ENCODE measurements around the gene RPS15. TPM values are rescaled to one million over a fixed set of nuclear protein-coding genes. Genes with fewer than 3 reads are reported as not detected.

The RPS15 gene
- total RNA-seq, 1 experiment from 2014 or later: 1,862 TPM

DNA sequence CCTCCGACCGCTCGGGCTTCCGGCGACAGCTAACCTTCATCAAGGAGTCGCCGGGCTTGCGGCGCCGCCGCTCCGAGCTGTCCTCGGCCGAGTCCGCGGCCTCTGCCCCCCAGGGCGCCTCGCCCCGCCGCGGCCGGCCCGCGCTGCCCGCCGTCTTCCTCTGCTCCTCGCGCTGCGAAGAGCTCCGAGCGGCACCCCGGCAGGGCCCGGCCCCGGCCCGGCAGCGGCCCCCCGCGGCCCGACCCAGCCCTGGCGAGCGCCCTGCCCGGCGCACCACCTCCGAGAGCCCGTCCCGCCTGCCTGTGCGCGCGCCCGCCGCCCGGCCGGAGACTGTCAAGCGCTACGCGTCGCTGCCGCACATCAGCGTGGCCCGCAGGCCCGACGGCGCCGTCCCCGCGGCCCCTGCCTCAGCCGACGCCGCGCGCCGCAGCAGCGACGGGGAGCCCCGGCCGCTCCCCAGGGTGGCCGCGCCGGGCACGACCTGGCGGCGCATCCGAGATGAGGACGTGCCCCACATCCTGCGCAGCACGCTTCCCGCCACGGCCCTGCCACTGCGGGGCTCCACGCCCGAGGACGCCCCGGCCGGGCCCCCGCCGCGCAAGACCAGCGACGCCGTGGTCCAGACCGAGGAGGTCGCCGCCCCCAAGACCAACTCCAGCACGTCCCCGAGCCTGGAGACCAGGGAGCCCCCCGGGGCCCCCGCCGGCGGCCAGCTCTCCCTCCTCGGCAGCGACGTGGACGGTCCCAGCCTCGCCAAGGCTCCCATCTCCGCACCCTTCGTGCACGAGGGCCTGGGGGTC, 31.3 kb downstream of the RPS15 start:
- Histone ChIP-seq H4K20me1 (ENCODE audit: insufficient read depth) (no peaks in the 10 kb centered on the region), H3K9me2 (ENCODE audit: insufficient read depth) (no peaks in the 10 kb centered on the region), H3K27me3 (ENCODE audit: insufficient read depth, low read length) (no peaks in the 10 kb centered on the region), H3K79me2 (ENCODE audit: insufficient read depth, low read length) (peaks cover 11% of the 10 kb centered on the region; the same call in 1 of the 2 replicates), H3K9me3 (ENCODE audit: control insufficient read depth in 1 of 2, insufficient read depth in 1 of 2, low read depth in 1 of 2, low read length in 2 of 2) (no peaks in the 10 kb centered on the region), H2AFZ (ENCODE audit: low read depth, low read length, poor library complexity, severe bottlenecking) (no peak overlapping the region), H3K27ac (ENCODE audit: low read depth, low read length) (peak overlapping the region; percentile 91), H3K4me3 (replicated peaks in 1 of 2; ENCODE audit: low read depth in 1 of 2, low read length in 2 of 2) (peak overlapping the region; percentile 57 to 66), H3K36me3 (ENCODE audit: control insufficient read depth in 1 of 2, insufficient read depth in 2 of 2, low read length in 2 of 2) (no peaks in the 10 kb centered on the region; a peak in 1 of 4 replicates), H3K9ac (ENCODE audit: low read length) (peak overlapping the region; percentile 69), H3K4me1 (ENCODE audit: control insufficient read depth in 1 of 2, insufficient read depth in 2 of 2, low read length in 2 of 2) (peaks cover 19 to 39% of the 10 kb centered on the region in 2 experiments), H3K4me2 (ENCODE audit: low read length) (peak overlapping the region; percentile 96)
- TF ChIP-seq EZH2phosphoT487 (IDR thresholded peaks at IDR 0.05; ENCODE audit: borderline replicate concordance): no peak
- TF ChIP-seq ELF1 (IDR thresholded peaks at IDR 0.05; ENCODE audit: borderline replicate concordance, low read depth): no peak
- TF ChIP-seq, protein P1, sequence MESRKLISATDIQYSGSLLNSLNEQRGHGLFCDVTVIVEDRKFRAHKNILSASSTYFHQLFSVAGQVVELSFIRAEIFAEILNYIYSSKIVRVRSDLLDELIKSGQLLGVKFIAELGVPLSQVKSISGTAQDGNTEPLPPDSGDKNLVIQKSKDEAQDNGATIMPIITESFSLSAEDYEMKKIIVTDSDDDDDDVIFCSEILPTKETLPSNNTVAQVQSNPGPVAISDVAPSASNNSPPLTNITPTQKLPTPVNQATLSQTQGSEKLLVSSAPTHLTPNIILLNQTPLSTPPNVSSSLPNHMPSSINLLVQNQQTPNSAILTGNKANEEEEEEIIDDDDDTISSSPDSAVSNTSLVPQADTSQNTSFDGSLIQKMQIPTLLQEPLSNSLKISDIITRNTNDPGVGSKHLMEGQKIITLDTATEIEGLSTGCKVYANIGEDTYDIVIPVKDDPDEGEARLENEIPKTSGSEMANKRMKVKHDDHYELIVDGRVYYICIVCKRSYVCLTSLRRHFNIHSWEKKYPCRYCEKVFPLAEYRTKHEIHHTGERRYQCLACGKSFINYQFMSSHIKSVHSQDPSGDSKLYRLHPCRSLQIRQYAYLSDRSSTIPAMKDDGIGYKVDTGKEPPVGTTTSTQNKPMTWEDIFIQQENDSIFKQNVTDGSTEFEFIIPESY (IDR thresholded peaks at IDR 0.05; ENCODE audit: extremely low read depth, insufficient replicate concordance, low read length): no peak
- TF ChIP-seq, protein P2, sequence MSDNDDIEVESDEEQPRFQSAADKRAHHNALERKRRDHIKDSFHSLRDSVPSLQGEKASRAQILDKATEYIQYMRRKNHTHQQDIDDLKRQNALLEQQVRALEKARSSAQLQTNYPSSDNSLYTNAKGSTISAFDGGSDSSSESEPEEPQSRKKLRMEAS (IDR thresholded peaks at IDR 0.05): peak; percentile 31; the same call in 1 of the 2 replicates
- no peak for TF ChIP-seq YY1 (IDR thresholded peaks at IDR 0.05; ENCODE audit: extremely low read depth, insufficient replicate concordance, low read depth, low read length)
- TF ChIP-seq ZFX (IDR thresholded peaks at IDR 0.05): peak; percentile 71
- TF ChIP-seq, protein P3, sequence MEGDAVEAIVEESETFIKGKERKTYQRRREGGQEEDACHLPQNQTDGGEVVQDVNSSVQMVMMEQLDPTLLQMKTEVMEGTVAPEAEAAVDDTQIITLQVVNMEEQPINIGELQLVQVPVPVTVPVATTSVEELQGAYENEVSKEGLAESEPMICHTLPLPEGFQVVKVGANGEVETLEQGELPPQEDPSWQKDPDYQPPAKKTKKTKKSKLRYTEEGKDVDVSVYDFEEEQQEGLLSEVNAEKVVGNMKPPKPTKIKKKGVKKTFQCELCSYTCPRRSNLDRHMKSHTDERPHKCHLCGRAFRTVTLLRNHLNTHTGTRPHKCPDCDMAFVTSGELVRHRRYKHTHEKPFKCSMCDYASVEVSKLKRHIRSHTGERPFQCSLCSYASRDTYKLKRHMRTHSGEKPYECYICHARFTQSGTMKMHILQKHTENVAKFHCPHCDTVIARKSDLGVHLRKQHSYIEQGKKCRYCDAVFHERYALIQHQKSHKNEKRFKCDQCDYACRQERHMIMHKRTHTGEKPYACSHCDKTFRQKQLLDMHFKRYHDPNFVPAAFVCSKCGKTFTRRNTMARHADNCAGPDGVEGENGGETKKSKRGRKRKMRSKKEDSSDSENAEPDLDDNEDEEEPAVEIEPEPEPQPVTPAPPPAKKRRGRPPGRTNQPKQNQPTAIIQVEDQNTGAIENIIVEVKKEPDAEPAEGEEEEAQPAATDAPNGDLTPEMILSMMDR (IDR thresholded peaks at IDR 0.05 in 2 of 3, conservative IDR thresholded peaks at IDR 0.05 in 1 of 3; ENCODE audit: borderline replicate concordance in 1 of 3, insufficient read depth in 1 of 3, low read depth in 2 of 3, low read length in 2 of 3): no peak
- TF ChIP-seq, protein P4, sequence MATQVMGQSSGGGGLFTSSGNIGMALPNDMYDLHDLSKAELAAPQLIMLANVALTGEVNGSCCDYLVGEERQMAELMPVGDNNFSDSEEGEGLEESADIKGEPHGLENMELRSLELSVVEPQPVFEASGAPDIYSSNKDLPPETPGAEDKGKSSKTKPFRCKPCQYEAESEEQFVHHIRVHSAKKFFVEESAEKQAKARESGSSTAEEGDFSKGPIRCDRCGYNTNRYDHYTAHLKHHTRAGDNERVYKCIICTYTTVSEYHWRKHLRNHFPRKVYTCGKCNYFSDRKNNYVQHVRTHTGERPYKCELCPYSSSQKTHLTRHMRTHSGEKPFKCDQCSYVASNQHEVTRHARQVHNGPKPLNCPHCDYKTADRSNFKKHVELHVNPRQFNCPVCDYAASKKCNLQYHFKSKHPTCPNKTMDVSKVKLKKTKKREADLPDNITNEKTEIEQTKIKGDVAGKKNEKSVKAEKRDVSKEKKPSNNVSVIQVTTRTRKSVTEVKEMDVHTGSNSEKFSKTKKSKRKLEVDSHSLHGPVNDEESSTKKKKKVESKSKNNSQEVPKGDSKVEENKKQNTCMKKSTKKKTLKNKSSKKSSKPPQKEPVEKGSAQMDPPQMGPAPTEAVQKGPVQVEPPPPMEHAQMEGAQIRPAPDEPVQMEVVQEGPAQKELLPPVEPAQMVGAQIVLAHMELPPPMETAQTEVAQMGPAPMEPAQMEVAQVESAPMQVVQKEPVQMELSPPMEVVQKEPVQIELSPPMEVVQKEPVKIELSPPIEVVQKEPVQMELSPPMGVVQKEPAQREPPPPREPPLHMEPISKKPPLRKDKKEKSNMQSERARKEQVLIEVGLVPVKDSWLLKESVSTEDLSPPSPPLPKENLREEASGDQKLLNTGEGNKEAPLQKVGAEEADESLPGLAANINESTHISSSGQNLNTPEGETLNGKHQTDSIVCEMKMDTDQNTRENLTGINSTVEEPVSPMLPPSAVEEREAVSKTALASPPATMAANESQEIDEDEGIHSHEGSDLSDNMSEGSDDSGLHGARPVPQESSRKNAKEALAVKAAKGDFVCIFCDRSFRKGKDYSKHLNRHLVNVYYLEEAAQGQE (IDR thresholded peaks at IDR 0.05; ENCODE audit: low read depth): no peak
- no peak for TF ChIP-seq CBX3 (IDR thresholded peaks at IDR 0.05; ENCODE audit: low read depth)
- TF ChIP-seq FOSL1 (IDR thresholded peaks at IDR 0.05; ENCODE audit: low read depth): no peak
- no peak for TF ChIP-seq RAD21 (IDR thresholded peaks at IDR 0.05; ENCODE audit: low read depth)
- CTCF ChIA-PET: no interaction called here
- ATAC-seq: peak; percentile 35
- no TSS peak for BruUV-seq (replicated peaks)
- DNase-seq (ENCODE audit: low read depth, low spot score): no peak
- POLR2A ChIA-PET: no interaction called here
- RAD21 ChIA-PET (ENCODE audit: low non-redundant PET in 1 of 2, low total read pairs in 2 of 2, uncharacterized antibody in 2 of 2, unreplicated experiment in 2 of 2): interaction anchor here in 1 of 2 experiments (0.6 kb wide), 1 partner anchor 112 kb away, joined by 3 read pairs; no protein-coding TSS in a partner anchor
- intact Hi-C loops (cut with micrococcal nuclease): loop anchor here (1.0 kb wide), 1 partner anchor 10 kb away; the partner anchor contains the start of gene C19orf25
